ENCODE data around the gene HRH1.

- TF ChIP-seq CTCF (IDR thresholded peaks at IDR 0.05 in 2 of 3, conservative IDR thresholded peaks at IDR 0.05 in 1 of 3; ENCODE audit: control insufficient read depth in 2 of 3, extremely low read depth in 1 of 3, insufficient read depth in 1 of 3, low read depth in 3 of 3, low read length in 3 of 3) (no peak), POLR2A (IDR thresholded peaks at IDR 0.05; ENCODE audit: low read depth, low read length) (no peak), POLR2AphosphoS5 (IDR thresholded peaks at IDR 0.05; ENCODE audit: low read length) (no peak), TCF12 (IDR thresholded peaks at IDR 0.05; ENCODE audit: low read depth, low read length) (no peak), RCOR1 (conservative IDR thresholded peaks at IDR 0.05; ENCODE audit: low read depth, low read length) (no peak), NFYB (IDR thresholded peaks at IDR 0.05; ENCODE audit: insufficient read depth, low read depth, low read length) (no peak), WRNIP1 (IDR thresholded peaks at IDR 0.05; ENCODE audit: borderline replicate concordance, low read depth, low read length) (no peak), SP1 (IDR thresholded peaks at IDR 0.05; ENCODE audit: low read depth, low read length) (no peak), PML (IDR thresholded peaks at IDR 0.05; ENCODE audit: low read length) (no peak), IRF3 (IDR thresholded peaks at IDR 0.05) (no peak), MXI1 (IDR thresholded peaks at IDR 0.05; ENCODE audit: low read depth, low read length) (no peak), CREB1 (IDR thresholded peaks at IDR 0.05; ENCODE audit: low read depth) (no peak), REST (IDR thresholded peaks at IDR 0.05; ENCODE audit: low read depth, low read length) (no peak)
Observed at GRCh38 chr3:11276901-11277300, 122.6 kb downstream of the HRH1 start.
